LNCAP (cell line): ENCODE results near the gene ZNF135.

Source experiments
- TF ChIP-seq, protein P1 (sequence below): fragments of 450-650 bp; IDR thresholded peaks from 2 replicates; pipeline ENCODE4 v1.5.1; 2017; ENCODE audit warnings: mild to moderate bottlenecking

The ZNF135 gene

GRCh38 chr19:58040751-58041525, 18.1 kb upstream of the ZNF135 start:
- TF ChIP-seq, protein P1, sequence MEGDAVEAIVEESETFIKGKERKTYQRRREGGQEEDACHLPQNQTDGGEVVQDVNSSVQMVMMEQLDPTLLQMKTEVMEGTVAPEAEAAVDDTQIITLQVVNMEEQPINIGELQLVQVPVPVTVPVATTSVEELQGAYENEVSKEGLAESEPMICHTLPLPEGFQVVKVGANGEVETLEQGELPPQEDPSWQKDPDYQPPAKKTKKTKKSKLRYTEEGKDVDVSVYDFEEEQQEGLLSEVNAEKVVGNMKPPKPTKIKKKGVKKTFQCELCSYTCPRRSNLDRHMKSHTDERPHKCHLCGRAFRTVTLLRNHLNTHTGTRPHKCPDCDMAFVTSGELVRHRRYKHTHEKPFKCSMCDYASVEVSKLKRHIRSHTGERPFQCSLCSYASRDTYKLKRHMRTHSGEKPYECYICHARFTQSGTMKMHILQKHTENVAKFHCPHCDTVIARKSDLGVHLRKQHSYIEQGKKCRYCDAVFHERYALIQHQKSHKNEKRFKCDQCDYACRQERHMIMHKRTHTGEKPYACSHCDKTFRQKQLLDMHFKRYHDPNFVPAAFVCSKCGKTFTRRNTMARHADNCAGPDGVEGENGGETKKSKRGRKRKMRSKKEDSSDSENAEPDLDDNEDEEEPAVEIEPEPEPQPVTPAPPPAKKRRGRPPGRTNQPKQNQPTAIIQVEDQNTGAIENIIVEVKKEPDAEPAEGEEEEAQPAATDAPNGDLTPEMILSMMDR: no peak

- TF ChIP-seq, protein P1: no peak
Observed at GRCh38 chr19:58042495-58043340, 16.4 kb upstream of the ZNF135 start.

DNA sequence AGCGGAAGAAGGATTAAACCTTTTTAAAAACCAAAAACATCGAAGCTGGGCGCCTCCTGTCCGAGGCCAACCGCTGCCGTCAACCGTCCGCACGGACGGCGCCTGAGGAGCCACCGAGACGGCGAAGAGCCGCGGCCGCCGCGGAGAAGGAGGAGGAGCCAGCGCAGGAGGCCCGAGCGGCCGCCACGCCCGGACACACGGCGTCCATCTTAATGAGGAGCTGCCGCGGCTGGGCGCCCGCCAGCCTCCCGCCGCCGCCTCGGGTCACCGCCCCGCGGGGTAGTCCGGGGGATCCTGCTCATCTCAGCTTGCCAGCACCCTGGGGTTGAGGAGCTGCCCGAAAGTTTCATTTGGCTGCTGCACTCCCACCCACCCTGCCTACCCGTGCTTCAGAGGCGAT, 14.7 kb upstream of the ZNF135 start:
- TF ChIP-seq, protein P1: no peak

- TF ChIP-seq, protein P1: no peak
Observed at GRCh38 chr19:58044886-58045285, 14.2 kb upstream of the ZNF135 start.

DNA sequence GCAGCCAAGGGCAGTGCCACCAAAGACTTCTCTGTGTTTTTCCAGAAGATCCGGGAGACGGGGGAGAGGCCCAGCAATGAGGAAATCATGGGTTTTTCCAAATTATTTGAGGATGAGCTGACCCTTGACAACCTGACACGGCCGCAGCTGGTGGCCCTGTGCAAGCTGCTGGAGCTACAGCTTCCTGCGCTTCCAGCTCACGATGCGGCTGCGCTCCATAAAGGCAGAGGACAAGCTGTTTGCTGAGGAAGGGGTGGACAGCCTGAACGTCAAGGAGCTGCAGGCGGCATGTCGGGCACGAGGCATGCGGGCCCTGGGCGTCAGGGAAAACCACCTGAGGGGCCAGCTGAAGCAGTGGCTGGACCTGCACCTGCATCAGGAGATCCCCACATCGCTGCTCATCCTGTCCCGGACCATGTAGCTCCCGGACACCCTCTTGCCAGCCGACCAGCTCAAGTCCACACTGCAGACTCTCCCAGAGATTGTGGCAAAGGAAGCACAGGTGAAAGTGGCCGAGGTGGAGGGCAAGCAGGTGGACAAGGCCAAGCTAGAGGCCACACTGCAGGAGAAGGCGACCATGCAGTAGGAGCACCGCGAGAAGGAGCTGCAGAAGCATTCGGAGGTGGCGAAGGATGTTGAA, 13.6 kb upstream of the ZNF135 start:
- TF ChIP-seq, protein P1: no peak

DNA sequence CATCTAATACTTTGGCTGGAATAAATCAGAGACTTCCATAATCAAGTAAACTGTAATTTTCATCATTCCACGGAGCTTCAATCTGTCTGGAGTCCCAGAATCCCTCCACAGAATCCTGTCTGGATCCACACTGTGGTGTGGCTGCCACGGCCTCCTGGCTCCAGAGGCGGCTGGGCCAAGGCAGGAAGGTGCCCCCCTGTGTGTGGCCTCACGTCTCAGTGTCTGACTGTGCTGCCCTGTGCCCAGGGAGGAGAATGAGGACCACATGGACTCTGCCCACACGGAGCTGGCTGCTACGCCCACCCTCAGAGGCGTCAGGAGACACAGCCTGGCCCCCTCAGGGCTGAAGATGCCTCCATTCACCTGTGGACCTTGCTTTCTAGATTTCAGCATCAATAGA, 12.2 kb upstream of the ZNF135 start:
- TF ChIP-seq, protein P1: no peak

- TF ChIP-seq, protein P1: no peak
Observed at GRCh38 chr19:58047672-58048071, 11.4 kb upstream of the ZNF135 start.
